Activated CD8-positive, alpha-beta T cell treated with anti-CD3 and anti-CD28 coated beads for 36 hours (primary cell): ENCODE data around the gene ZDHHC5. TPM values are rescaled to one million over a fixed set of nuclear protein-coding genes. Genes with fewer than 3 reads are reported as not detected.
A peak's percentile ranks its signal among the peaks of the same experiment; 100 is the strongest.
"Not testable (repeated sequence)": the region's sequence is repeated elsewhere in the genome, so short reads cannot be mapped to it uniquely, and the experiment has no call there.

ENCODE experiments used
- ATAC-seq: fragments of 200-7000 bp; cut with Tn5 transposase; one replicate; pipeline ENCODE4 v1.10.0; 2021; ENCODE audit warnings: mild to moderate bottlenecking, moderate library complexity
- CTCF ChIA-PET: fragments of 350-600 bp; sonication (Branson Sonifier 250); formaldehyde crosslinking; loops from one replicate; lab custom pipeline; 2021; ENCODE audit warnings: antibody characterized with exemption; lab: Charles Lee
- POLR2A ChIA-PET: fragments of 350-600 bp; sonication (Branson Sonifier 250); formaldehyde crosslinking; loops from one replicate; lab custom pipeline; 2021; ENCODE audit warnings: antibody characterized with exemption; lab: Charles Lee
- DNase-seq: peaks from one replicate; pipeline ENCODE4 v3.0.0-alpha.2; 2020
- H3K27ac Mint-ChIP-seq: one replicate; pipeline ENCODE4 v1.8.0; 2021; ENCODE audit warnings: mild to moderate bottlenecking, mixed read lengths
- H3K27me3 Mint-ChIP-seq: one replicate; pipeline ENCODE4 v1.8.0; 2021; ENCODE audit warnings: mixed read lengths
- H3K36me3 Mint-ChIP-seq: one replicate; pipeline ENCODE4 v1.8.0; 2021; ENCODE audit warnings: low read depth, mixed read lengths
- H3K4me1 Mint-ChIP-seq: one replicate; pipeline ENCODE4 v1.8.0; 2021; ENCODE audit warnings: low read depth, mixed read lengths
- H3K4me3 Mint-ChIP-seq: one replicate; pipeline ENCODE4 v1.8.0; 2021; ENCODE audit warnings: mild to moderate bottlenecking, moderate library complexity, mixed read lengths
- H3K9me3 Mint-ChIP-seq: one replicate; pipeline ENCODE4 v1.8.0; 2021; ENCODE audit warnings: mixed read lengths
- intact Hi-C: fragments of 100-400 bp; cut with micrococcal nuclease; formaldehyde crosslinking; loops from one replicate; pipeline ENCODE4 v1.10.0; 2022
- total RNA-seq, 2 experiments: library from RNA; stranded (reverse); gene quantifications; one replicate each; pipeline ENCODE4 v1.2.3, GENCODE V29; 2021
- TF ChIP-seq, protein P1 (sequence below): fragments of 200-600 bp; IDR thresholded peaks from one replicate; pipeline ENCODE4 v1.8.0; 2022; ENCODE audit warnings: antibody characterized with exemption, mild to moderate bottlenecking

ZDHHC5 gene
- total RNA-seq, 2 experiments from 2014 or later: 53.7 to 54.8 TPM

DNA sequence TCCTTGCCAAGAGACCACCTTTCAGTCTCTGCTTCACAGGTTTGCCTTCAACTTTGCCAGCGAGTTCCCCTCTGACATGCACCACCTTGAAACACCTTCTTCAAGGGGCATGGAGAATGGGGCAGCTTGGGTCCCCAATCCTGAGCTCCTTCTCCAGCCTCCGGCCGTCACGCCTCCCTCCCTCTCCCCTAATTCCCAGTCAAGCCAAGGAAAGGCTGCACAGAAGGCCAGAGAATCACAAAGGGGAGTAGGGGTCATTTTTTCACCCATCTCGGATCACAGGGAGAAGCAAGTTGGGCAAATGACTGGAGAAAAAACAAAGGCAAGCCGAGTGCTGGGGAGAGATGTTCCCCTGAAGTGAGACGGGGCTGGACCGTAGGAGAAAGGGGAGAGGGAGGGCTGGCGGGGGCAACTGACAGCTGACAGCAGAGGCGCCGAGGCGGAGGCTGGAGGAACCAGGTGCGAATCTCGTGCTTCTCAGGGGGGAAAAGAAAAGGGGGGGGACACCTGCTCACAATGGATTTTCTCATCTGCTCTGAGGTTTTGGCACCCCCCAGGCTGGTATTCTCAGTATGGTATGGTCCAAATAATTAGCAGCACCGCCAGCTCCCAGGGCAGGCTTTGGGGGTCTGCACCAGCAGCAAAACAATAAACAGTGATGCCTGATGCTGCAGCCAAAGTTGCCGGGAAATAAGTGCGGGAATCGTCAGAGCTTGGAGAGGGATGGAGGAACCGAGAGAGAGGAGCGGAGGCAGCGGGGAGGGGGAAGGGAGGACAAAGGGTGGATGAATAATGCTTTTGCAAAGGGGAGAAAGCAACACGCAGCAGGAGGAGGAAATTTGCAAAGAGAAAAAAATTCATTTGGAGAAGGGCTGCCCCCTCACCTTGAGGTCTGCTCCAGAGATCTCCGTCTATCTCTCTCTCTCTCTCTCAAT lies 18.8 kb upstream of the ZDHHC5 start:
- Mint-ChIP-seq H3K27me3 (peaks cover 42% of the 10 kb centered on the region), H3K9me3 (no peaks in the 10 kb centered on the region), H3K4me3 (peak overlapping the region; percentile 64), H3K4me1 (peaks cover 43% of the 10 kb centered on the region), H3K36me3 (no peaks in the 10 kb centered on the region), H3K27ac (peak overlapping the region; percentile 66)
- TF ChIP-seq, protein P1, sequence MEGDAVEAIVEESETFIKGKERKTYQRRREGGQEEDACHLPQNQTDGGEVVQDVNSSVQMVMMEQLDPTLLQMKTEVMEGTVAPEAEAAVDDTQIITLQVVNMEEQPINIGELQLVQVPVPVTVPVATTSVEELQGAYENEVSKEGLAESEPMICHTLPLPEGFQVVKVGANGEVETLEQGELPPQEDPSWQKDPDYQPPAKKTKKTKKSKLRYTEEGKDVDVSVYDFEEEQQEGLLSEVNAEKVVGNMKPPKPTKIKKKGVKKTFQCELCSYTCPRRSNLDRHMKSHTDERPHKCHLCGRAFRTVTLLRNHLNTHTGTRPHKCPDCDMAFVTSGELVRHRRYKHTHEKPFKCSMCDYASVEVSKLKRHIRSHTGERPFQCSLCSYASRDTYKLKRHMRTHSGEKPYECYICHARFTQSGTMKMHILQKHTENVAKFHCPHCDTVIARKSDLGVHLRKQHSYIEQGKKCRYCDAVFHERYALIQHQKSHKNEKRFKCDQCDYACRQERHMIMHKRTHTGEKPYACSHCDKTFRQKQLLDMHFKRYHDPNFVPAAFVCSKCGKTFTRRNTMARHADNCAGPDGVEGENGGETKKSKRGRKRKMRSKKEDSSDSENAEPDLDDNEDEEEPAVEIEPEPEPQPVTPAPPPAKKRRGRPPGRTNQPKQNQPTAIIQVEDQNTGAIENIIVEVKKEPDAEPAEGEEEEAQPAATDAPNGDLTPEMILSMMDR: no peak
- ChIA-PET POLR2A (interaction anchor here (0.6 to 1.5 kb wide), 6 partner anchors 9 to 929 kb away, joined by 3 to 8 read pairs (median 3); no protein-coding TSS in a partner anchor), CTCF (interaction anchor here (1.0 to 11.7 kb wide), 6 partner anchors 9 to 155 kb away, joined by 3 to 346 read pairs (median 6); partner anchors contain the start of gene UBE2L6)
- DNase-seq: peak; percentile 42
- peak; percentile 34 for ATAC-seq
- intact Hi-C loops: no loop called here

DNA sequence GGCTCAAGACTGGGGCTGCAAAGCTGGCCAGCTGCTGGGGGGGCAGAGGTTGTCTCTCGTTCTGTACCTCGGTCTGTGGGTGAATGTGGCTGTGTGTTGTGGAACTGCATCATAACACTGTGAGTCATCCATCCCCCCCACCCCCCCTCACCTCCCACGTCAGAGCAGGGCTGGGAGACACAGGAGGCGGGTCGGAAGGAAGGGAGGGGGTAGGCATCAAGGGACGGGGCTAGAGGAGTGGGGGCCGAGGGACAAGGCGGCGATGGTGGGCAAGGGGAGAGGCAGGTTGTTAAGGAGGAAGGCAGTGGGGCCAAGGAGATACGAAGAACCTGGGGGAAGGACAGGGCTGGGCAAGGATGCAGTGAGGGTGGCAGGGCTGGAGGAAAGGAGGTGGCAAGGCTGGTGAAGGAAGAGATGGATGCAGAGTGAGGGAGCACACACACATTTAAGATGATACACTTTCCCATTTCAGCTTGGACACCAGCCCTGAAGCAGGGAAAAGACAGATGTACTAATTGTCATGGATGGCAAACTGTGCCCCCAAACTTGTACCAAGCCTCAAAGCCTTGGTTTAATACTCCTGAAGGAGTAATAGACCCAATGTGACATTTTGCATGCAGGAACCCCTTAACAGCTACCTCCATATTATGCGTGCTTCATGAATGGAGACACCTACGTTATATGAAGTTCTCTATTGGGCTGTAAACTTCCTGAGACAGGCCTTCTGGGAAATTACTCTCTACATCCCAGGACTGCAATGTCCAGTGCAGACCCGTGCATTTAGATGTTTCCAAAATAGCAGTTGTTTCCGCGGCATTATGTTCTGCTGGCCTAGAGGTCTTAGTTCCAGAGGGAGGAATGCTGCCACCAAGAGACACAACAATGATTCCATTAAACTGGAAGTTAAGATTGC lies 17.8 kb upstream of the ZDHHC5 start, which contains the start of gene YPEL4:
Gene YPEL4, minus strand, starts transcription at position 87 of the 913 bp plus-strand sequence. CDS start 2,805 bp downstream, outside the sequence.
- intact Hi-C loops: no loop called here
- Mint-ChIP-seq H3K4me1 (peaks cover 43% of the 10 kb centered on the region), H3K27me3 (peaks cover 37% of the 10 kb centered on the region), H3K4me3 (peak within 1 kb of the TSS; percentile 64), H3K27ac (peak within 1 kb of the TSS; percentile 67), H3K36me3 (no peaks in the 10 kb centered on the region), H3K9me3 (no peaks in the 10 kb centered on the region)
- TF ChIP-seq, protein P1: no peak
- POLR2A ChIA-PET: interaction anchor here (0.6 to 1.5 kb wide), 4 partner anchors 8 to 928 kb away, joined by 3 to 8 read pairs (median 3); no protein-coding TSS in a partner anchor
- CTCF ChIA-PET: interaction anchor here (1.0 to 11.7 kb wide), 6 partner anchors 10 to 156 kb away, joined by 3 to 346 read pairs (median 6); partner anchors contain the start of gene UBE2L6
- DNase-seq (peak; percentile 78), ATAC-seq (peak; percentile 80)

DNA sequence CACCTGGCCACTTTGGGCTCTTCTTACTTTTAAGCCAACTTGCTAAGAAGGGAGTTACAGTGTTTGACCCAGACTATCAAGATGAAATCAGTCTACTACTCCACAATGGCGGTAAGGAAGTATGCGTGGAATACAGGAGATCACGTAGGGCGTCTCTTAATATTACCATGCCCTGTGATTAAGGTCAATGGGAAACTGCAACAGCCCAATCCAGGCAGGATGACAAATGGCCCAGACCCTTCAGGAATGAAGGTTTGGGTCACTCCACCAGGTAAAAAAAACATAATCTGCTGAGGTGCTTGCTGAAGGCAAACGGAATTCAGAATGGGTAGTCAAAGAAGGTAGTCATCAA lies 17.2 kb upstream of the ZDHHC5 start:
- ChIA-PET CTCF (interaction anchor here (1.4 kb wide), 1 partner anchor 150 kb away, joined by 3 read pairs; no protein-coding TSS in a partner anchor), POLR2A (no interaction called here)
- no peak overlapping the region for H3K27ac Mint-ChIP-seq
- ATAC-seq (no peak), DNase-seq (no peak)
- H3K9me3 Mint-ChIP-seq: no peaks in the 10 kb centered on the region
- H3K4me1 Mint-ChIP-seq: peaks cover 43% of the 10 kb centered on the region
- H3K4me3 Mint-ChIP-seq: no peak overlapping the region
- peaks cover 32% of the 10 kb centered on the region for H3K27me3 Mint-ChIP-seq
- H3K36me3 Mint-ChIP-seq: no peaks in the 10 kb centered on the region
- TF ChIP-seq, protein P1: no peak
- intact Hi-C loops: no loop called here

DNA sequence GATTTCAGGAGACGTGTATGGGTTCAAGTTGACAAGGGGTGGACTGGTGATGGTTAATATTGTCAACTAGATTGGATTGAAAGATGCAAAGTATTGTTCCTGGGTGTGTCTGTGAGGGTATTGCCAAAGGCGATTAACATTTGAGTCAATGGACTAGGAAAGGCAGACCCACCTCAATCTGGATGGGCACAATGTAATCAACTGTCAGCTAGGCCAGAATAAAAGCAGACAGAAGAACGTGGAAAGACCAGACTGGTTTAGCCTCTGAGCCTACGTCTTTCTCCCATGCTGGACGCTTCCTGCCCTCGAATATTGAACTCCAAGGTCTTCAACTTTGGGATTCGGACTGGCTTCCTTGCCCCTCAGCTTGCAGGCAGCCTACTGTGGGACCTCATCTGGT lies 16.5 kb upstream of the ZDHHC5 start:
- TF ChIP-seq, protein P1: no peak
- H3K9me3 Mint-ChIP-seq: no peaks in the 10 kb centered on the region
- no peak overlapping the region for H3K4me3 Mint-ChIP-seq
- ATAC-seq (no peak), DNase-seq (no peak)
- intact Hi-C loops: no loop called here
- POLR2A ChIA-PET: interaction anchor here (0.8 kb wide), 1 partner anchor 90 kb away, joined by 3 read pairs; the partner anchor contains the start of gene SELENOH
- CTCF ChIA-PET: interaction anchor here (0.8 to 1.6 kb wide), 3 partner anchors 11 to 149 kb away, joined by 3 to 12 read pairs (median 3); partner anchors contain the start of gene UBE2L6
- H3K27me3 Mint-ChIP-seq: peaks cover 25% of the 10 kb centered on the region
- H3K27ac Mint-ChIP-seq: no peak overlapping the region
- H3K36me3 Mint-ChIP-seq: no peaks in the 10 kb centered on the region
- H3K4me1 Mint-ChIP-seq: peaks cover 38% of the 10 kb centered on the region

DNA sequence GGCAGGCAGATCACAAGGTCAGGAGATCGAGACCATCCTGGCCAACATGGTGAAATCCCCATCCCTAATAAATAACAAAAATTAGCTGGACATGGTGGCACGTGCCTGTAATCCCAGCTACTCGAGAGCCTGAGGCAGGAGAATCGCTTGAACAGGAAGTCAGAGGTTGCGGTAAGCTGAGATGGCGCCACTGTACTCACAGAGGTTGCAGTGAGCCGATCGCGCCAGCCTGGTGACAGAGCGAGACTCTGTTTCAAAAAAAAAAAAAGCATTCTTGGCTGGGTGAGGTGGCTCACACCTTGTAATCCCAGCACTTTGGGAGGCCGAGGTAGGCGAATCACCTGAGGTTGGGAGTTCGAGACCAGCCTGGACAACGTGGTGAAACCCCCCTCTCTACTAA lies 15.7 kb upstream of the ZDHHC5 start:
- H3K9me3 Mint-ChIP-seq, H3K36me3 Mint-ChIP-seq, ATAC-seq, intact Hi-C loops: not testable (repeated sequence)
- H3K4me1 Mint-ChIP-seq: peaks cover 35% of the 10 kb centered on the region
- ChIA-PET CTCF (interaction anchor here (1.2 to 1.6 kb wide), 2 partner anchors 8 to 12 kb away, joined by 4 to 12 read pairs; no protein-coding TSS in a partner anchor), POLR2A (interaction anchor here (0.8 to 1.5 kb wide), 2 partner anchors 84 to 89 kb away, joined by 3 read pairs; partner anchors contain the start of genes SELENOH and UBE2L6)
- H3K27ac Mint-ChIP-seq: peak overlapping the region; percentile 69
- DNase-seq: peak; percentile 56
- H3K27me3 Mint-ChIP-seq: peaks cover 17% of the 10 kb centered on the region
- peak overlapping the region; percentile 40 for H3K4me3 Mint-ChIP-seq
